Glutamatergic neuron (in vitro differentiated cells): ENCODE data around the gene IL9R. TPM values are rescaled to one million over a fixed set of nuclear protein-coding genes. Genes with fewer than 3 reads are reported as not detected.
"Not testable (repeated sequence)": the region's sequence is repeated elsewhere in the genome, so short reads cannot be mapped to it uniquely, and the experiment has no call there.

Experiments used
- DNase-seq: peaks from one replicate; pipeline ENCODE4 v3.0.0; 2022
- H3K27ac Mint-ChIP-seq: one replicate; pipeline ENCODE4 v1.8.0; 2020; ENCODE audit warnings: mild to moderate bottlenecking, mixed read lengths, inconsistent platforms; ENCODE audit not compliant: unreplicated experiment
- H3K27me3 Mint-ChIP-seq: one replicate; pipeline ENCODE4 v1.8.0; 2020; ENCODE audit warnings: mild to moderate bottlenecking, moderate library complexity, mixed read lengths, inconsistent platforms; ENCODE audit not compliant: unreplicated experiment
- H3K36me3 Mint-ChIP-seq: one replicate; pipeline ENCODE4 v1.8.0; 2020; ENCODE audit warnings: mild to moderate bottlenecking, mixed read lengths, inconsistent platforms; ENCODE audit not compliant: unreplicated experiment
- H3K4me1 Mint-ChIP-seq: one replicate; pipeline ENCODE4 v1.8.0; 2020; ENCODE audit warnings: mild to moderate bottlenecking, low read depth, mixed read lengths, inconsistent platforms; ENCODE audit not compliant: unreplicated experiment
- H3K4me3 Mint-ChIP-seq: one replicate; pipeline ENCODE4 v1.8.0; 2020; ENCODE audit warnings: mild to moderate bottlenecking, mixed read lengths, inconsistent platforms; ENCODE audit not compliant: unreplicated experiment
- H3K9me3 Mint-ChIP-seq: one replicate; pipeline ENCODE4 v1.8.0; 2020; ENCODE audit warnings: mild to moderate bottlenecking, moderate library complexity, mixed read lengths, inconsistent platforms; ENCODE audit not compliant: unreplicated experiment
- total RNA-seq: library from RNA; stranded (reverse); fragmentation: NEBNext Ultra II Directional; extraction: Animal tissue kit (Norgen Biotek cat#: 25700); gene quantifications from one replicate; pipeline ENCODE4 v1.2.1, GENCODE V29; 2021; ENCODE audit not compliant: unreplicated experiment

Gene IL9R
- total RNA-seq, 1 donor from 2014 or later = not detected

- not testable (repeated sequence) for H3K36me3 Mint-ChIP-seq, H3K9me3 Mint-ChIP-seq, DNase-seq, H3K4me1 Mint-ChIP-seq, H3K27me3 Mint-ChIP-seq, H3K27ac Mint-ChIP-seq, H3K4me3 Mint-ChIP-seq
Observed at GRCh38 chrX:156024949-156025492, 27.5 kb downstream of the IL9R start.

- H3K4me3 Mint-ChIP-seq, DNase-seq, H3K4me1 Mint-ChIP-seq, H3K9me3 Mint-ChIP-seq, H3K27me3 Mint-ChIP-seq, H3K36me3 Mint-ChIP-seq, H3K27ac Mint-ChIP-seq: not testable (repeated sequence)
Observed at GRCh38 chrX:156028653-156029237, 31.2 kb downstream of the IL9R start.

GRCh38 chrX:156029296-156029695 lies 31.8 kb downstream of the IL9R start:
- DNase-seq, H3K36me3 Mint-ChIP-seq, H3K4me3 Mint-ChIP-seq, H3K27ac Mint-ChIP-seq, H3K9me3 Mint-ChIP-seq, H3K27me3 Mint-ChIP-seq, H3K4me1 Mint-ChIP-seq: not testable (repeated sequence)

- not testable (repeated sequence) for H3K4me1 Mint-ChIP-seq, H3K9me3 Mint-ChIP-seq, DNase-seq, H3K27me3 Mint-ChIP-seq, H3K36me3 Mint-ChIP-seq, H3K27ac Mint-ChIP-seq, H3K4me3 Mint-ChIP-seq
Observed at GRCh38 chrX:156029707-156030442, 32.4 kb downstream of the IL9R start.

GRCh38 chrX:156030474-156030873 lies 33.0 kb downstream of the IL9R start:
- DNase-seq, H3K27ac Mint-ChIP-seq: not testable (repeated sequence)

More at GRCh38 chrX:156030474-156030873, 33.0 kb downstream of the IL9R start:
- not testable (repeated sequence) for H3K4me3 Mint-ChIP-seq, H3K4me1 Mint-ChIP-seq, H3K9me3 Mint-ChIP-seq, H3K27me3 Mint-ChIP-seq, H3K36me3 Mint-ChIP-seq

Other genes starting within 250 kb of the IL9R start
- gene VAMP7, start 116.4 kb upstream of the IL9R start, total RNA-seq = 19.5 TPM